Measurements from ENCODE around the gene UPK1A.

UPK1A gene

GRCh38 chr19:35696835-35697234, 30.5 kb downstream of the UPK1A start:
- TF ChIP-seq CTCF (conservative IDR thresholded peaks at IDR 0.05; ENCODE audit: low read length) = no peak
- no peak overlapping the region for H3K4me3 ChIP-seq (ENCODE audit: low read length)
- DNase-seq (ENCODE audit: low read depth) = no peak

- peak overlapping the region; percentile 73 for H3K4me3 ChIP-seq (ENCODE audit: low read length)
- TF ChIP-seq CTCF (conservative IDR thresholded peaks at IDR 0.05; ENCODE audit: low read length) = no peak
- DNase-seq (ENCODE audit: low read depth) = peak; percentile 98
These were observed 36.1 kb downstream of the UPK1A start for GRCh38 chr19:35702223-35703012.

GRCh38 chr19:35703343-35703742, 37.0 kb downstream of the UPK1A start:
- no peak overlapping the region for H3K4me3 ChIP-seq (ENCODE audit: low read length)
- no peak for DNase-seq (ENCODE audit: low read depth)

GRCh38 chr19:35704218-35704617, 37.9 kb downstream of the UPK1A start, which contains the start of gene ZBTB32:
TSS of gene ZBTB32 (plus strand) at chr19:35704558. CDS start at chr19:35714627, 10,069 bp downstream.
- DNase-seq (ENCODE audit: low read depth) = peak; percentile 51
- no peak within 1 kb of the TSS for H3K4me3 ChIP-seq (ENCODE audit: low read length)
- no peak for TF ChIP-seq CTCF (conservative IDR thresholded peaks at IDR 0.05; ENCODE audit: low read length)

More at GRCh38 chr19:35703343-35703742, 37.0 kb downstream of the UPK1A start:
- TF ChIP-seq CTCF (conservative IDR thresholded peaks at IDR 0.05; ENCODE audit: low read length) = no peak

GRCh38 chr19:35708391-35708790, 42.1 kb downstream of the UPK1A start:
- no peak for TF ChIP-seq CTCF (conservative IDR thresholded peaks at IDR 0.05; ENCODE audit: low read length)
- no peak overlapping the region for H3K4me3 ChIP-seq (ENCODE audit: low read length)
- no peak for DNase-seq (ENCODE audit: low read depth)

GRCh38 chr19:35710784-35711723, 44.7 kb downstream of the UPK1A start:
- no peak overlapping the region for H3K4me3 ChIP-seq (ENCODE audit: low read length)
- no peak for DNase-seq (ENCODE audit: low read depth)
- no peak for TF ChIP-seq CTCF (conservative IDR thresholded peaks at IDR 0.05; ENCODE audit: low read length)
